PC-3 (cell line): Measurements from ENCODE around the gene ZFP36L1. TPM values are rescaled to one million over a fixed set of nuclear protein-coding genes. Genes with fewer than 3 reads are reported as not detected.

Experiments used
- ATAC-seq: fragments of 200-7000 bp; cut with Tn5 transposase; 2 replicates; pipeline ENCODE4 v1.9.1; 2020; ENCODE audit warnings: mild to moderate bottlenecking, moderate library complexity
- BruUV-seq: library from RNA; stranded (reverse); fragments of 400-500 nt; replicated peaks from 2 replicates; lab custom pipeline; 2021; lab: Mats Ljungman, UMichigan
- CTCF ChIA-PET: fragments of 300-600 bp; sonication (Branson Sonifier 250); formaldehyde crosslinking; loops from one replicate; lab custom pipeline; 2022; ENCODE audit warnings: antibody characterized with exemption; lab: Charles Lee
- POLR2A ChIA-PET: fragments of 300-600 bp; sonication (Branson Sonifier 250); formaldehyde crosslinking; loops from one replicate; lab custom pipeline; 2022; ENCODE audit warnings: antibody characterized with exemption; ENCODE audit not compliant: unreplicated experiment; lab: Charles Lee
- DNase-seq: peaks from one replicate; pipeline ENCODE4 v3.0.0-alpha.2; 2015
- H2AFZ ChIP-seq: fragments of 300-600 bp; sonication (generic); 2 replicates; pipeline ENCODE4 v1.6.0; 2016; ENCODE audit warnings: antibody characterized with exemption, low read length
- H3F3A ChIP-seq: fragments of 300-600 bp; sonication (generic); one replicate; pipeline ENCODE4 v1.6.0; 2017; ENCODE audit warnings: antibody characterized with exemption, low read length, control low read depth, mild to moderate bottlenecking; ENCODE audit not compliant: unreplicated experiment
- H3K27ac ChIP-seq: fragments of 300-600 bp; sonication (generic); 2 replicates; pipeline ENCODE4 v1.5.1; 2016; ENCODE audit warnings: mild to moderate bottlenecking, low read length
- H3K27me3 ChIP-seq: fragments of 300-600 bp; sonication (generic); 2 replicates; pipeline ENCODE4 v1.6.1; 2016; ENCODE audit warnings: low read length, mixed read lengths
- H3K36me3 ChIP-seq: fragments of 300-600 bp; sonication (generic); 2 replicates; pipeline ENCODE4 v1.6.1; 2016; ENCODE audit warnings: low read depth, mixed run types, low read length, mixed read lengths
- H3K4me1 ChIP-seq: fragments of 300-600 bp; sonication (generic); 2 replicates; pipeline ENCODE4 v1.5.1; 2016; ENCODE audit warnings: low read length; ENCODE audit not compliant: insufficient read depth
- H3K4me2 ChIP-seq: fragments of 300-600 bp; sonication (generic); 2 replicates; pipeline ENCODE4 v1.6.0; 2016; ENCODE audit warnings: low read length
- H3K4me3 ChIP-seq: fragments of 300-600 bp; sonication (generic); 2 replicates; pipeline ENCODE4 v1.5.1; 2016; ENCODE audit warnings: mild to moderate bottlenecking, low read length, mixed read lengths
- H3K79me2 ChIP-seq: fragments of 300-600 bp; sonication (generic); 2 replicates; pipeline ENCODE4 v1.6.1; 2017; ENCODE audit warnings: low read length, mixed read lengths
- H3K9ac ChIP-seq: fragments of 300-600 bp; sonication (generic); 2 replicates; pipeline ENCODE4 v1.6.0; 2016; ENCODE audit warnings: mild to moderate bottlenecking, low read length
- H3K9me2 ChIP-seq: fragments of 300-600 bp; sonication (generic); replicated peaks from 2 replicates; pipeline ENCODE4 v1.6.1; 2016; ENCODE audit warnings: mixed run types, low read length, mixed read lengths
- H3K9me3 ChIP-seq: fragments of 300-600 bp; sonication (generic); 2 replicates; pipeline ENCODE4 v1.6.1; 2016; ENCODE audit warnings: low read length, mixed read lengths
- H4K20me1 ChIP-seq: fragments of 300-600 bp; sonication (generic); 2 replicates; pipeline ENCODE4 v1.6.1; 2016; ENCODE audit warnings: low read length, mixed read lengths
- EZH2 ChIP-seq: fragments of 300-600 bp; sonication (generic); IDR thresholded peaks from one replicate; pipeline ENCODE4 v1.6.1; 2017; ENCODE audit warnings: antibody characterized with exemption, mild to moderate bottlenecking, low read length; ENCODE audit not compliant: unreplicated experiment
- EZH2phosphoT487 ChIP-seq: fragments of 300-600 bp; sonication (generic); IDR thresholded peaks from 2 replicates; pipeline ENCODE4 v1.6.1; 2018; ENCODE audit warnings: mild to moderate bottlenecking, antibody characterized with exemption, low read length, borderline replicate concordance
- intact Hi-C: fragments of 100-400 bp; cut with micrococcal nuclease; formaldehyde crosslinking; loops from 2 replicates; pipeline ENCODE4 v1.9.0; 2023
- total RNA-seq: library from RNA; depleted of rRNA; stranded (reverse); fragments of >200 nt; gene quantifications from 2 replicates; pipeline ENCODE4 v1.2.3, GENCODE V29; 2014
- TF ChIP-seq, protein P1 (sequence below): fragments of 300-600 bp; sonication (generic); conservative IDR thresholded peaks from 2 replicates; pipeline ENCODE4 v1.5.1; 2017; ENCODE audit warnings: antibody characterized with exemption, low read depth, mild to moderate bottlenecking, low read length

ZFP36L1 gene
- total RNA-seq, 1 experiment from 2014 or later = 63.1 TPM

DNA sequence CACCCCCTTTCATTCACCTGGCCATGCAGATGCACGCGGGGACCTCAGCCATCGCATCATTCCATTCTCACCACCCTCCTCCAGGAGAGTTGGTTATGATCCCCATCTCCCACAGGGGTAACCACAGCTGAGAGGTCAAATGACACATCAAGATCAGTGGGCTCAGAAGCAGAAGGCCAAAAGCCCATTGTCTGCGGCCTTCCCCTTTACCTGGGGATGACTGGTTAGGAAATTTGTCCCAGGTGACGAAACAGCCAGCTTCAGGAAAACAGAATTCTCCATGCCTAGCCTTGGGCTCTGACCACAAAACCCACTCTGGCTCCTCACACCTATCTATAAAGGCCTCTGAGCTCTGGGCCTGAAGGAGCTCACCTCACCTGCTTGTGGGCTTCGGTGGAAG is 36.1 kb downstream of the ZFP36L1 start:
- no peaks in the 10 kb centered on the region for H4K20me1 ChIP-seq
- H3K79me2 ChIP-seq = no peaks in the 10 kb centered on the region
- no peaks in the 10 kb centered on the region for H3K36me3 ChIP-seq
- H3K27me3 ChIP-seq = no peaks in the 10 kb centered on the region
- no peak overlapping the region for H2AFZ ChIP-seq
- no peaks in the 10 kb centered on the region for H3K9me3 ChIP-seq
- no TSS peak for BruUV-seq
- intact Hi-C loops = no loop called here
- POLR2A ChIA-PET = interaction anchor here (0.6 kb wide), 1 partner anchor 74 kb away, joined by 6 read pairs; no protein-coding TSS in a partner anchor
- H3K27ac ChIP-seq = no peak overlapping the region
- H3K4me3 ChIP-seq = no peak overlapping the region
- no peaks in the 10 kb centered on the region for H3K9me2 ChIP-seq
- CTCF ChIA-PET = no interaction called here
- ATAC-seq = no peak
- no peak for DNase-seq
- H3K9ac ChIP-seq = no peak overlapping the region
- TF ChIP-seq, protein P1, sequence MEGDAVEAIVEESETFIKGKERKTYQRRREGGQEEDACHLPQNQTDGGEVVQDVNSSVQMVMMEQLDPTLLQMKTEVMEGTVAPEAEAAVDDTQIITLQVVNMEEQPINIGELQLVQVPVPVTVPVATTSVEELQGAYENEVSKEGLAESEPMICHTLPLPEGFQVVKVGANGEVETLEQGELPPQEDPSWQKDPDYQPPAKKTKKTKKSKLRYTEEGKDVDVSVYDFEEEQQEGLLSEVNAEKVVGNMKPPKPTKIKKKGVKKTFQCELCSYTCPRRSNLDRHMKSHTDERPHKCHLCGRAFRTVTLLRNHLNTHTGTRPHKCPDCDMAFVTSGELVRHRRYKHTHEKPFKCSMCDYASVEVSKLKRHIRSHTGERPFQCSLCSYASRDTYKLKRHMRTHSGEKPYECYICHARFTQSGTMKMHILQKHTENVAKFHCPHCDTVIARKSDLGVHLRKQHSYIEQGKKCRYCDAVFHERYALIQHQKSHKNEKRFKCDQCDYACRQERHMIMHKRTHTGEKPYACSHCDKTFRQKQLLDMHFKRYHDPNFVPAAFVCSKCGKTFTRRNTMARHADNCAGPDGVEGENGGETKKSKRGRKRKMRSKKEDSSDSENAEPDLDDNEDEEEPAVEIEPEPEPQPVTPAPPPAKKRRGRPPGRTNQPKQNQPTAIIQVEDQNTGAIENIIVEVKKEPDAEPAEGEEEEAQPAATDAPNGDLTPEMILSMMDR = no peak
- TF ChIP-seq EZH2 = no peak
- TF ChIP-seq EZH2phosphoT487 = no peak
- no peaks in the 10 kb centered on the region for H3F3A ChIP-seq
- H3K4me2 ChIP-seq = no peak overlapping the region
- H3K4me1 ChIP-seq = no peaks in the 10 kb centered on the region

DNA sequence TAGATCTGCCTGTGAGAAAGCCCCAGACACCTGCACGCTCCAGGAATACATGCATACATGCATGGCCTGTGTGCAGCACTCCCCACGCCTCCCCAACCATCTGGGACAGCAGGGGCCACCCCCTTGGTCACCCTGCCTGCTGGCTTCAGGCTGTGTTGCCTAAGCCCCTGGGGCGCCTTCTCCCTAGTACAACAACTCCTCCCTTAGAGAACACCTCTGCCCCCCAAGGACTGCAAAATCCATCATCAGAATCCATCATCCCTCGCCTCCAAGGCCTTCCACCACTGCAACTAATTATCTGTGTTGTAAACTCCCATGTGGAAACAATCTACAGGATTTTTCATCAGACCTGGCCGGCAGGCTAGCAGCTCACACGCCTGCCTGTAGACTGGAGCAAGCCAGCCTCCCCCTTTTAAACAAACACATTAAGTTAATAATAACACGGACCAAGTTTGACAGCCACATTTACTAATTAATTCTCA is 36.8 kb downstream of the ZFP36L1 start:
- Histone ChIP-seq H3K27me3 (no peaks in the 10 kb centered on the region), H2AFZ (no peak overlapping the region), H3K9me2 (no peaks in the 10 kb centered on the region), H3K36me3 (no peaks in the 10 kb centered on the region), H3K9me3 (no peaks in the 10 kb centered on the region), H3K79me2 (no peaks in the 10 kb centered on the region), H3K27ac (no peak overlapping the region), H3K9ac (no peak overlapping the region), H3K4me3 (no peak overlapping the region), H3K4me2 (no peak overlapping the region), H3F3A (no peaks in the 10 kb centered on the region), H3K4me1 (no peaks in the 10 kb centered on the region), H4K20me1 (no peaks in the 10 kb centered on the region)
- DNase-seq (no peak), ATAC-seq (no peak)
- ChIA-PET POLR2A (no interaction called here), CTCF (no interaction called here)
- intact Hi-C loops = no loop called here
- TF ChIP-seq EZH2phosphoT487 (no peak), EZH2 (no peak)
- TF ChIP-seq, protein P1 = no peak
- BruUV-seq = no TSS peak

DNA sequence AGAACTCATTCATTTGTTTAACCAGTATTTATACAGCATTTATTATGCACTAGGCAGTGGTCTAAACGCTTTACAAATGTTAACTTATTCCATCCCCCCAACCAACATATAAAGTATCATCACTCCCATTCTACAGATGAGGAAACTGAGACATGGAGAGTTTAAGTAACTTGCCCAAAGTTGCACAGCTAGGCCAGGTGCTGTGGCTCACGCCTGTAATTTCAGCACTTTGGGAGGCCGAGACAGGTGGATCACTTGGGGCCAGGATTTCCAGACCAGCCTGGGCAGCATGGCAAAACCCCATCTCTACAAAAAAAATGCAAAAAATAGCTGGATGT is 37.9 kb downstream of the ZFP36L1 start:
- CTCF ChIA-PET = no interaction called here

More for the DNA sequence above, 37.9 kb downstream of the ZFP36L1 start:
- no peak overlapping the region for H2AFZ ChIP-seq
- H3K27ac ChIP-seq = no peak overlapping the region
- TF ChIP-seq, protein P1 = no peak
- TF ChIP-seq EZH2phosphoT487 (no peak), EZH2 (no peak)
- no peaks in the 10 kb centered on the region for H3K9me2 ChIP-seq
- H4K20me1 ChIP-seq = no peaks in the 10 kb centered on the region
- POLR2A ChIA-PET = no interaction called here
- H3K79me2 ChIP-seq = no peaks in the 10 kb centered on the region
- H3K36me3 ChIP-seq = no peaks in the 10 kb centered on the region
- H3K27me3 ChIP-seq = no peaks in the 10 kb centered on the region
- H3K4me1 ChIP-seq = no peaks in the 10 kb centered on the region
- BruUV-seq = no TSS peak
- H3K9me3 ChIP-seq = no peaks in the 10 kb centered on the region
- intact Hi-C loops = no loop called here
- no peak overlapping the region for H3K9ac ChIP-seq
- no peak for ATAC-seq
- DNase-seq = no peak
- H3K4me3 ChIP-seq = no peak overlapping the region
- no peaks in the 10 kb centered on the region for H3F3A ChIP-seq
- no peak overlapping the region for H3K4me2 ChIP-seq
